ENCODE data around the gene C17orf107. TPM values are rescaled to one million over a fixed set of nuclear protein-coding genes. Genes with fewer than 3 reads are reported as not detected.
A peak's percentile ranks its signal among the peaks of the same experiment; 100 is the strongest.

C17orf107 gene
- total and polyA plus RNA-seq, 4 donors = 0.19 to 5.9 (median 1.7) TPM

- TF ChIP-seq REST (IDR thresholded peaks at IDR 0.05) (peak; percentile 21), HNF4A (conservative IDR thresholded peaks at IDR 0.05) (peak; percentile 30 to 42), ATF3 (IDR thresholded peaks at IDR 0.05) (peak; percentile 38), MAX (IDR thresholded peaks at IDR 0.05) (no peak), FOXA1 (IDR thresholded peaks at IDR 0.05) (no peak)
These were observed 49.0 kb downstream of the C17orf107 start, which contains the start of gene PFN1 (continued) for GRCh38 chr17:4948166-4948930.

GRCh38 chr17:4948931-4949320, 49.6 kb downstream of the C17orf107 start:
- no peaks in the 10 kb centered on the region for H3K27me3 ChIP-seq (ENCODE audit: control insufficient read depth in 4 of 4, insufficient read depth in 4 of 4, low read length in 3 of 4)
- peak overlapping the region; percentile 95 to 96 for H3K27ac ChIP-seq (ENCODE audit: low read depth in 1 of 2, low read length in 2 of 2)
- TF ChIP-seq FOXA2 (IDR thresholded peaks at IDR 0.05) (no peak), YY1 (IDR thresholded peaks at IDR 0.05) (no peak), CTCF (IDR thresholded peaks at IDR 0.05; ENCODE audit: low read depth, low read length, missing input control) (no peak), FOXA1 (IDR thresholded peaks at IDR 0.05) (no peak), RAD21 (IDR thresholded peaks at IDR 0.05) (no peak), HNF4A (conservative IDR thresholded peaks at IDR 0.05) (no peak), JUND (IDR thresholded peaks at IDR 0.05) (no peak), REST (IDR thresholded peaks at IDR 0.05) (no peak), TAF1 (conservative IDR thresholded peaks at IDR 0.05) (no peak), ZBTB33 (IDR thresholded peaks at IDR 0.05) (no peak), NR2F2 (IDR thresholded peaks at IDR 0.05) (no peak), EGR1 (IDR thresholded peaks at IDR 0.05; ENCODE audit: low read depth in 2 of 2) (no peak), RXRA (IDR thresholded peaks at IDR 0.05) (no peak), SP1 (IDR thresholded peaks at IDR 0.05) (no peak), MAX (IDR thresholded peaks at IDR 0.05) (no peak)
- WGBS = under 1% methylated on average over 40 of the region's 40 CpGs
- peak overlapping the region; percentile 51 to 85 for H3K9ac ChIP-seq (ENCODE audit: low read depth in 1 of 2, low read length in 2 of 2)
- H3K4me1 ChIP-seq (ENCODE audit: control insufficient read depth in 4 of 4, insufficient read depth in 4 of 4, low read length in 3 of 4) = peaks cover 8 to 59% (median 45%) of the 10 kb centered on the region in 4 donors
- H3K9me3 ChIP-seq (ENCODE audit: control insufficient read depth in 4 of 4, low read length in 3 of 4) = no peaks in the 10 kb centered on the region
- peak; percentile 78 for DNase-seq (ENCODE audit: low spot score)
- H3K4me3 ChIP-seq (ENCODE audit: low read depth in 1 of 3, low read length in 3 of 3) = peak overlapping the region; percentile 66 to 96 (median 91)
- peaks cover 3 to 12% (median 7%) of the 10 kb centered on the region in 4 donors for H3K36me3 ChIP-seq (ENCODE audit: control insufficient read depth in 4 of 4, insufficient read depth in 3 of 4, low read depth in 1 of 4, low read length in 3 of 4)
